ENCODE results near the gene HAUS3. TPM values are rescaled to one million over a fixed set of nuclear protein-coding genes. Genes with fewer than 3 reads are reported as not detected.

HAUS3 gene
- total and polyA plus RNA-seq, 2 of the 8 experiments (the other 6 are each of a cell fraction or from before 2014, with no cell fraction given) = 3.2 to 14.8 TPM

- TF ChIP-seq USF2 (IDR thresholded peaks at IDR 0.05; ENCODE audit: low read length) (no peak), GTF2F1 (IDR thresholded peaks at IDR 0.05; ENCODE audit: borderline replicate concordance, low read depth, low read length) (no peak), PHF8 (conservative IDR thresholded peaks at IDR 0.05; ENCODE audit: low read depth, low read length) (no peak), ATF3 (IDR thresholded peaks at IDR 0.05; ENCODE audit: insufficient read depth, low read depth, low read length) (no peak), NRF1 (IDR thresholded peaks at IDR 0.05; ENCODE audit: low read depth, low read length) (no peak), SIX5 (IDR thresholded peaks at IDR 0.05; ENCODE audit: low read depth, low read length) (no peak), SUZ12 (IDR thresholded peaks at IDR 0.05; ENCODE audit: low read length) (no peak), TBP (IDR thresholded peaks at IDR 0.05; ENCODE audit: low read depth, low read length) (no peak), CTBP2 (IDR thresholded peaks at IDR 0.05; ENCODE audit: borderline replicate concordance, insufficient read depth, insufficient read length, low read length) (no peak)
Observed at GRCh38 chr4:2286904-2287593, 45.1 kb upstream of the HAUS3 start (continued).
